Epithelial cell of proximal tubule (primary cell): Measurements from ENCODE around the gene PSME3IP1. TPM values are rescaled to one million over a fixed set of nuclear protein-coding genes. Genes with fewer than 3 reads are reported as not detected.

ENCODE experiments used
- DNase-seq: peaks from one replicate; pipeline ENCODE4 v3.0.0-alpha.2; 2011; ENCODE audit warnings: low read depth
- H3K4me3 ChIP-seq: 2 replicates; pipeline ENCODE4 v1.5.1; 2011; ENCODE audit warnings: low read depth, mild to moderate bottlenecking, low read length
- total RNA-seq: library from RNA; depleted of rRNA; stranded (reverse); fragments of >200 nt; gene quantifications from 2 replicates; pipeline ENCODE4 v1.2.3, GENCODE V29; 2015
- TF ChIP-seq, protein P1 (sequence below): conservative IDR thresholded peaks from 2 replicates; pipeline ENCODE4 v1.5.1; 2012; ENCODE audit warnings: low read depth, mild to moderate bottlenecking, low read length

The PSME3IP1 gene
- total RNA-seq, 1 donor from 2014 or later, result 105 TPM

- TF ChIP-seq, protein P1, sequence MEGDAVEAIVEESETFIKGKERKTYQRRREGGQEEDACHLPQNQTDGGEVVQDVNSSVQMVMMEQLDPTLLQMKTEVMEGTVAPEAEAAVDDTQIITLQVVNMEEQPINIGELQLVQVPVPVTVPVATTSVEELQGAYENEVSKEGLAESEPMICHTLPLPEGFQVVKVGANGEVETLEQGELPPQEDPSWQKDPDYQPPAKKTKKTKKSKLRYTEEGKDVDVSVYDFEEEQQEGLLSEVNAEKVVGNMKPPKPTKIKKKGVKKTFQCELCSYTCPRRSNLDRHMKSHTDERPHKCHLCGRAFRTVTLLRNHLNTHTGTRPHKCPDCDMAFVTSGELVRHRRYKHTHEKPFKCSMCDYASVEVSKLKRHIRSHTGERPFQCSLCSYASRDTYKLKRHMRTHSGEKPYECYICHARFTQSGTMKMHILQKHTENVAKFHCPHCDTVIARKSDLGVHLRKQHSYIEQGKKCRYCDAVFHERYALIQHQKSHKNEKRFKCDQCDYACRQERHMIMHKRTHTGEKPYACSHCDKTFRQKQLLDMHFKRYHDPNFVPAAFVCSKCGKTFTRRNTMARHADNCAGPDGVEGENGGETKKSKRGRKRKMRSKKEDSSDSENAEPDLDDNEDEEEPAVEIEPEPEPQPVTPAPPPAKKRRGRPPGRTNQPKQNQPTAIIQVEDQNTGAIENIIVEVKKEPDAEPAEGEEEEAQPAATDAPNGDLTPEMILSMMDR, result no peak
- H3K4me3 ChIP-seq, result no peak overlapping the region
- DNase-seq, result no peak
Measured at GRCh38 chr16:57226701-57227621, 41.1 kb upstream of the PSME3IP1 start.

- TF ChIP-seq, protein P1, result no peak
- DNase-seq, result no peak
Measured at GRCh38 chr16:57225978-57226377, 40.1 kb upstream of the PSME3IP1 start.

GRCh38 chr16:57224651-57225335, 39.0 kb upstream of the PSME3IP1 start:
- TF ChIP-seq, protein P1, result no peak
- H3K4me3 ChIP-seq, result no peak overlapping the region
- no peak for DNase-seq

More at GRCh38 chr16:57225978-57226377, 40.1 kb upstream of the PSME3IP1 start:
- no peak overlapping the region for H3K4me3 ChIP-seq

- TF ChIP-seq, protein P1, result no peak
- DNase-seq, result no peak
- no peak overlapping the region for H3K4me3 ChIP-seq
Measured at GRCh38 chr16:57223057-57223456, 37.2 kb upstream of the PSME3IP1 start.

DNA sequence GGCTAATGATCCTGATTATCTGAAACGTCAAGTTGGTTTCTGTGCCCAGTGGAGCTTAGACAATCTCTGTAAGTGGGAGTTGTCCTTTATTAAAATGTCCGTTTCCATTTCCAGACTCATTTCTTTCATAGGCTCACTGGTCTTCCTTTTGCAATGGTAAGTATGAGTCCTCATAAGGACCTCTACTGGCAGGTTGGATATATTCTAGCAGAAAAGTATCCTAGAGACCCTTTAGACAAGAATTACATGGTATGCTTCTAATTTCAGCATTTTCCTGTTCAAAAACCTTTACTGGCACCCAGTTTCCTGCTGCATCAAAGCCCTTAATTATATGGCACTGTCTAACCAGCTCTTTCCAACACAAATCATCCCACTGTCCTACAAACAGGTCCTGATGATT, 31.1 kb upstream of the PSME3IP1 start:
- no peak for DNase-seq
- H3K4me3 ChIP-seq, result no peak overlapping the region
- TF ChIP-seq, protein P1, result no peak

DNA sequence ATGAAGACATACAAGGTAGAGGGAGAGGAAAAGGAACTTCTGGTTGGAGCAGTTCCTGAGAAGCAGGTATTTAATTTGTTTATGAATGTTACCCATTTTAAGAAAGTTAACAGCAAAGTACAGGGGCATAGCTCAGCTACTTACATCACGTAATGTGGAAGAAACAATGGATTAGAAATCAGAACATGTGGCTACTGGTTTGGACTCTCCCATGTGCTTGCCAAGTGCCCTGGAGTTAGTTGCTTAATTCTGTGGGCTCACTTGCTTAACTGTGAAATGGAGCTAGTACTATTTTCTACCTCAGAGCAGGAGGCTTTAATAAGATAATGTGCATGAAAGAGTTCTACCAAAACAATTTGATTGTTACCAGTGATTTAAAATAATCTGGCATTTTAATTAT, 27.6 kb upstream of the PSME3IP1 start:
- no peak overlapping the region for H3K4me3 ChIP-seq
- TF ChIP-seq, protein P1, result no peak
- DNase-seq, result no peak

DNA sequence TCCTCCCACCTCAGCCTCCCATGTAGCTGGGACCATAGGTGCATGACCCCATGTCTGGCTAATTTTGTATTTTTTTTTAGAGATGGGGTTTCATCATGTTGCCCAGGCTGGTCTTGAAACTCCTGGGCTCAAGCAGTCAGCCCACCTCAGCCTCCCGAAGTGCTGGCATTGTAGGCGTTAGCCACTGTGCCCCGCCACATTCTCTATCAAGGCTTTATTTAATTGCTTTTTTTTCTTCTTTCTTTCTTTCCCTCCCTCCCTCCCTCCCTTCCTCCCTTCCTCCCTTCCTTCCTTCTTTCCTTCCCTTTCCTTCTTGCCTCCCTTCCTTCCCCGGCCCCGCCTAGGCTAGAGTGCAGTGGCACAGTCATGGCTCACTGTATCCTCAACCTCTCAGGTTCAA, 23.9 kb upstream of the PSME3IP1 start:
- H3K4me3 ChIP-seq, result no peak overlapping the region
- TF ChIP-seq, protein P1, result no peak
- no peak for DNase-seq
